ENCODE data around the gene TUFT1. TPM values are rescaled to one million over a fixed set of nuclear protein-coding genes. Genes with fewer than 3 reads are reported as not detected.
A peak's percentile ranks its signal among the peaks of the same experiment; 100 is the strongest.

TUFT1 gene
- total RNA-seq, 1 donor from 2014 or later = 9.0 TPM

GRCh38 chr1:151539321-151540020, 638 bp upstream of the TUFT1 start:
- DNase-seq (ENCODE audit: extremely low spot score, unreplicated experiment) = no peak
- TF ChIP-seq, protein P1, sequence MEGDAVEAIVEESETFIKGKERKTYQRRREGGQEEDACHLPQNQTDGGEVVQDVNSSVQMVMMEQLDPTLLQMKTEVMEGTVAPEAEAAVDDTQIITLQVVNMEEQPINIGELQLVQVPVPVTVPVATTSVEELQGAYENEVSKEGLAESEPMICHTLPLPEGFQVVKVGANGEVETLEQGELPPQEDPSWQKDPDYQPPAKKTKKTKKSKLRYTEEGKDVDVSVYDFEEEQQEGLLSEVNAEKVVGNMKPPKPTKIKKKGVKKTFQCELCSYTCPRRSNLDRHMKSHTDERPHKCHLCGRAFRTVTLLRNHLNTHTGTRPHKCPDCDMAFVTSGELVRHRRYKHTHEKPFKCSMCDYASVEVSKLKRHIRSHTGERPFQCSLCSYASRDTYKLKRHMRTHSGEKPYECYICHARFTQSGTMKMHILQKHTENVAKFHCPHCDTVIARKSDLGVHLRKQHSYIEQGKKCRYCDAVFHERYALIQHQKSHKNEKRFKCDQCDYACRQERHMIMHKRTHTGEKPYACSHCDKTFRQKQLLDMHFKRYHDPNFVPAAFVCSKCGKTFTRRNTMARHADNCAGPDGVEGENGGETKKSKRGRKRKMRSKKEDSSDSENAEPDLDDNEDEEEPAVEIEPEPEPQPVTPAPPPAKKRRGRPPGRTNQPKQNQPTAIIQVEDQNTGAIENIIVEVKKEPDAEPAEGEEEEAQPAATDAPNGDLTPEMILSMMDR (IDR thresholded peaks at IDR 0.05) = no peak
- H3K27ac Mint-ChIP-seq (ENCODE audit: unreplicated experiment) = peak overlapping the region; percentile 91
- H3K4me1 Mint-ChIP-seq (ENCODE audit: unreplicated experiment) = peaks cover 29% of the 10 kb centered on the region
- H3K9me3 Mint-ChIP-seq (ENCODE audit: unreplicated experiment) = no peaks in the 10 kb centered on the region
- H3K36me3 Mint-ChIP-seq (ENCODE audit: unreplicated experiment) = no peaks in the 10 kb centered on the region
- no peaks in the 10 kb centered on the region for H3K27me3 Mint-ChIP-seq (ENCODE audit: unreplicated experiment)
- peak overlapping the region; percentile 97 for H3K4me3 Mint-ChIP-seq (ENCODE audit: unreplicated experiment)

DNA sequence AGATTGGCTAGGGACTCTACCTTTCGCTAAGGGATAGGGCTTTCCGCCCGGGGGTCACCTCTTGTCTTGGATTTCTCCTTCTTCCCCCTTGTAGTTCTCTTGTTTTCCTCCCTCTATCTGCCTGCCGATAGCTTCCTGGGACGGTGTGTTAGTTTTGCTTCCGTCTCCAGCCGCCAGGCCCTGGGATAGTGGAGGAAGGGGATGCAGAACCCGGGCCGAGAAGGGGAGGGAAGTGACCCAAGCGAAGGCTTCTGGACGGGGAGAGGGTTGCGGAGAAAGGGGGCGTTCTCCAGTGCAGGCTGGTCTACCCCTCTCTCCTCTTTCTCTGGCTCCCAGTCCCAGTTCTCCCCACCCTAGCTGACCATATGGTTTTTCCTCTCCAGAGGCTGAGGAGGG, 871 bp downstream of the TUFT1 start:
- DNase-seq (ENCODE audit: extremely low spot score, unreplicated experiment) = no peak
- H3K27ac Mint-ChIP-seq (ENCODE audit: unreplicated experiment) = peak overlapping the region; percentile 91
- no peaks in the 10 kb centered on the region for H3K27me3 Mint-ChIP-seq (ENCODE audit: unreplicated experiment)
- TF ChIP-seq, protein P1 (IDR thresholded peaks at IDR 0.05) = no peak
- no peaks in the 10 kb centered on the region for H3K9me3 Mint-ChIP-seq (ENCODE audit: unreplicated experiment)
- peak overlapping the region; percentile 97 for H3K4me3 Mint-ChIP-seq (ENCODE audit: unreplicated experiment)
- H3K4me1 Mint-ChIP-seq (ENCODE audit: unreplicated experiment) = peaks cover 29% of the 10 kb centered on the region
- H3K36me3 Mint-ChIP-seq (ENCODE audit: unreplicated experiment) = peaks cover 2% of the 10 kb centered on the region

DNA sequence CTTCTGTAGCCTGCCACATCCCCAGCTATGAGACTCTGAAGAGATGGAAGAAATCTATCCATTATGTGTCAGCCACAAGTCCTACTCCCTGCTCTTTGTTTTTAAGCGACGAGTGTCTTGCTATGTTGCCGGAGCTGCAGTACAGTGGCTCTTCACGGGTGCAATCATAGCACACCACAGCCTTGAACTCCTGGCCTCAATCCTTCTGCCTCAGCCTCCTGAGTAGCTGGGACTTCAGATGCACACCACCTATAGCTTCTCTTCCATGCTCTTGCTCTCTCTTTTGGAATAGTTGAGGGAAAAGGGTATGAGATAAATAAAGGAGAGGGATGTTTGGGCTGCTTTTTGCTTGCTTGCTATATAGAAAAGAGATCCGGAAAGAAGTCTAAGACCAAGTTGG, 1.6 kb downstream of the TUFT1 start:
- DNase-seq (ENCODE audit: extremely low spot score, unreplicated experiment) = no peak
- H3K36me3 Mint-ChIP-seq (ENCODE audit: unreplicated experiment) = peaks cover 2% of the 10 kb centered on the region
- no peaks in the 10 kb centered on the region for H3K27me3 Mint-ChIP-seq (ENCODE audit: unreplicated experiment)
- H3K4me1 Mint-ChIP-seq (ENCODE audit: unreplicated experiment) = peaks cover 29% of the 10 kb centered on the region
- no peaks in the 10 kb centered on the region for H3K9me3 Mint-ChIP-seq (ENCODE audit: unreplicated experiment)
- peak overlapping the region; percentile 97 for H3K4me3 Mint-ChIP-seq (ENCODE audit: unreplicated experiment)
- peak overlapping the region; percentile 91 for H3K27ac Mint-ChIP-seq (ENCODE audit: unreplicated experiment)
- TF ChIP-seq, protein P1 (IDR thresholded peaks at IDR 0.05) = no peak

DNA sequence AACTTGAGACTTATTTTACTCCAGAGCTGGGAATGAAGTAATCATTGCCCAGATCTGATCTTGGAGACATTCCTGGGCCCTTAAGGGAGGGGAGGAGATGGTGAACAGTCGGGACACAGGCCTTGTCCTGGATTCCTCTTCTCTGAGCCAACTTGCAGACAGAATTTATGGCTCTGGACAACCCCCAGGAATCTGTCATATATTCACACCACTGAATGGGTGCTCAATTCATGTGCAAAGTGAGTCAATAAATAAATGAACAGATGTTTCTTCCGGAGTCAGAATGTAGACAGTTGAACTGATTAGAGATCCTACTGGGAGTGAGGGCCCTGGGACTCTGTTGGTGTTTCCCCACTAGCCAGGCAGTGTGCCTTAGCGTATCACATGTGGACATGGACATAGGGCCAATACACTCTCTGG, 2.6 kb downstream of the TUFT1 start:
- Mint-ChIP-seq H3K27me3 (ENCODE audit: unreplicated experiment) (no peaks in the 10 kb centered on the region), H3K27ac (ENCODE audit: unreplicated experiment) (no peak overlapping the region), H3K36me3 (ENCODE audit: unreplicated experiment) (peaks cover 2% of the 10 kb centered on the region), H3K4me1 (ENCODE audit: unreplicated experiment) (peaks cover 31% of the 10 kb centered on the region), H3K4me3 (ENCODE audit: unreplicated experiment) (no peak overlapping the region), H3K9me3 (ENCODE audit: unreplicated experiment) (no peaks in the 10 kb centered on the region)
- TF ChIP-seq, protein P1 (IDR thresholded peaks at IDR 0.05) = no peak
- no peak for DNase-seq (ENCODE audit: extremely low spot score, unreplicated experiment)

- Mint-ChIP-seq H3K27me3 (ENCODE audit: unreplicated experiment) (no peaks in the 10 kb centered on the region), H3K9me3 (ENCODE audit: unreplicated experiment) (no peaks in the 10 kb centered on the region), H3K36me3 (ENCODE audit: unreplicated experiment) (peaks cover 2% of the 10 kb centered on the region), H3K27ac (ENCODE audit: unreplicated experiment) (no peak overlapping the region), H3K4me1 (ENCODE audit: unreplicated experiment) (peaks cover 37% of the 10 kb centered on the region), H3K4me3 (ENCODE audit: unreplicated experiment) (no peak overlapping the region)
- DNase-seq (ENCODE audit: extremely low spot score, unreplicated experiment) = no peak
- TF ChIP-seq, protein P1 (IDR thresholded peaks at IDR 0.05) = no peak
Observed at GRCh38 chr1:151545542-151545941, 5.4 kb downstream of the TUFT1 start.

Data from osteocyte (in vitro differentiated cells).